Kidney epithelial cell (primary cell): ENCODE data around the gene TDP1. TPM values are rescaled to one million over a fixed set of nuclear protein-coding genes. Genes with fewer than 3 reads are reported as not detected.

Experiments
- DNase-seq: peaks from one replicate; pipeline ENCODE4 v3.0.0-alpha.2; 2010; ENCODE audit warnings: low read depth
- H3K27me3 ChIP-seq: 2 replicates; pipeline ENCODE4 v1.6.0; 2011; ENCODE audit warnings: low read length; ENCODE audit not compliant: control insufficient read depth, insufficient read depth
- H3K36me3 ChIP-seq: 2 replicates; pipeline ENCODE4 v1.5.1; 2011; ENCODE audit warnings: low read length; ENCODE audit not compliant: control insufficient read depth, insufficient read depth
- H3K4me3 ChIP-seq: 2 replicates; pipeline ENCODE4 v1.5.1; 2011; ENCODE audit warnings: low read depth, mild to moderate bottlenecking, control low read depth, low read length
- CTCF ChIP-seq: IDR thresholded peaks from 2 replicates; pipeline ENCODE4 v1.5.1; 2011; ENCODE audit warnings: mild to moderate bottlenecking, moderate library complexity, low read length, control low read depth, inconsistent platforms; ENCODE audit not compliant: insufficient read depth, poor library complexity, severe bottlenecking
- total RNA-seq: library from RNA; depleted of rRNA; stranded (reverse); fragments of >200 nt; gene quantifications from 2 replicates; pipeline ENCODE4 v1.2.3, GENCODE V29; 2015

Gene TDP1
- 22.9 and 24.2 TPM in 2 replicates for total RNA-seq

DNA sequence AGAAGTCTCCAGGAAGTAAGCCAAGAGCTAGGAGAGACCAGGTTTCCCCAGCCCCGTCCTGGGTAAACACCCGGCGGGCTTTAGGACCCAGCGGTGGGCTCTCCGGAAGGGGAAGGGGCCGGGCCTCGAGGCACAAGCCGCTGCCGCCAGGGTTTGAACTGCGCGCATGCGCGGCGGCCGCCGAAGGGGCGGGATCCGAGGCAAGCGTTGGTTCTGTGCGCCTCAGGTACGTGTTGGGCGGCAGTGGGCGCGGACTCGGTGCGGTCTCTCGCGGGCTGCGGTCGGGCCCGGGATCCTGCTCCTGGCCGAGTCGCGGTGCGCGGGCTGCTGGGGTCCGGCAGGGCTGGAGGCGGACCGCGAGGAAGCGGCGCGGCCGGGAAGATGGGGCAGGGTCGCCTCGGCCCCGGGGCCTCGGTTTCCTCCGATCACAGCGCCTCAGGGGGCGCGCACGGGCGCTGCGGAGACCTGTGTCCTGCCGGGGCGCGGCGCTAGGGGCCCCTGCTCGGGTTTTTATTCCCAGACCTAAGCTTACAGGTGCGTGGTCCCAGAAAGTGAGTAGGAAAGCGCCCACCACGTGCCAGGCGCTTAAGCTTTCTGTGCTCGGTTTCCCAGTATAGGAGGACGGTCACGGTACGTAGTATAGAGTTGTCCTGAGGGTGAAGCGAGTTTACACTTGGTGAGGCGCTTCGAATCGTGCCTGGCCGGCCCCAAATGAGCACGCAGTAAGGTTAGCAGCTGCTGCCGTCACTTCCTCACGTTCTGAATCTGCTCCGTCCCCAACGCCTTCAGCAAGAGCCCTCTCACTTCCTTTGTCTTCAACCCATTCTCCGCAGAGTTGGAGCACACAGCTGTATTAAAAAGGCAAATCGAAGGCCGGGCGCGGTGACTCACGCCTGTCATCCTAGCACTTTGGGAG lies at the start of gene TDP1:
Gene TDP1 (plus strand): TSS at position 183 of the 916 bp plus-strand sequence. CDS start 7,188 bp downstream, outside the sequence.
- no peak for TF ChIP-seq CTCF
- H3K36me3 ChIP-seq, result no peaks in the 10 kb centered on the region
- peak within 1 kb of the TSS; percentile 67 for H3K4me3 ChIP-seq

GRCh38 chr14:89906000-89906399 lies 49.7 kb upstream of the TDP1 start:
- TF ChIP-seq CTCF, result no peak
- no peak for DNase-seq
- no peaks in the 10 kb centered on the region for H3K36me3 ChIP-seq
- no peaks in the 10 kb centered on the region for H3K27me3 ChIP-seq
- no peak overlapping the region for H3K4me3 ChIP-seq

More for the DNA sequence above, at the start of gene TDP1:
- peak; percentile 82 for DNase-seq
- no peaks in the 10 kb centered on the region for H3K27me3 ChIP-seq

DNA sequence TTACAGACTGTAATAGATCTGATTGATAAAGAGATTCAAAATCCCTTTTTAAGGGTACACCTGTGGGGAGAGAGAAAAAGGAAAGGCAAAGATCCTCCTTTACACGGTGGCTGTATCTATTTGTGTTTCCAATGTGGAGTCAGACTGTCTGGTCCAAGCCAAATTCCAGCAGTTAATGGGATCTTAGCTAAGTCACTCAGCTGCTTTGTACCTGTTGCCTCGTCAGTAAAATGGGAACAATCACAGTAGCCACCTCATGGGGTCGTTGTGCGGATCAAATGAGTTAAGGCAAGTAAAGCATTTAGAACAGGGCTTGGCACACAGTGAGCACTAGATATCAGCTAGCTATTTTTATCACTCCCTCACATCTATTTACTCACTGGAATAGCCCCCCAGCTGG lies 48.1 kb upstream of the TDP1 start:
- no peak for TF ChIP-seq CTCF
- Histone ChIP-seq H3K4me3 (no peak overlapping the region), H3K27me3 (no peaks in the 10 kb centered on the region), H3K36me3 (no peaks in the 10 kb centered on the region)
- DNase-seq, result no peak

DNA sequence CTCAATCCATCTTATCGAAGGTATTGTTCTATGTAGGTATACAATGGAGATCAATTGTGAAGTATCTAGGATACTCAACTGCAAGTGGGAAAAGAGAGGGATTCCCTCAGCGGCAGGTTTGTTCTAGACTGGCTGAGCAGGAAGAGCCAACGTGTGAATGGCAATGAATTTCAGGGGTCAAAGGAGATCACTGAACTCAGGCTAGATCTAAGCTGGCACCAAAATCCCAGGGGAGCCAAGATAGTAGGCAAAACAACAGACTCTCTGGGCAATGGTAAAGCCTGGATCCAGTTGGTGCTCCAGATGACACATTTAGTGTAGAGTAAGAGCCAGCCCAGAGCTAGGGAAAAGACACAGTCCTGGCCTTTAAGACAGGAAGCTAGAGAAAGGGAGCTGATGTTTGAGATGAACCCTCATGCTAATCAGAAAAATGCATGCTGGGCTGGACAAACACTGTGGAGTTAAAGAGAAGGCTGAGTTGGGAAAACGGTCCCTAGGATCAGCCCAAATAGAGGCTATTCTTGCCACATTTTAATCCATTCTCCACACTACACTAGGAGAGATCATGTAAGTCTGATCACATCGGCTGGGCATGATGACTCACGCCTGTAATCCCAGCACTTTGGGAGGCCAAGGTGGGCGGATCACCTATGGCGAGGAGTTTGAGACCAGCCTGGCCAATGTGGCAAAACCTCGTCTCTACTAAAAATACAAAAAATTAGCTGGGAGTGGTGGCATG lies 46.8 kb upstream of the TDP1 start:
- no peaks in the 10 kb centered on the region for H3K27me3 ChIP-seq
- no peak overlapping the region for H3K4me3 ChIP-seq
- no peak for TF ChIP-seq CTCF
- no peak for DNase-seq
- H3K36me3 ChIP-seq, result no peaks in the 10 kb centered on the region

DNA sequence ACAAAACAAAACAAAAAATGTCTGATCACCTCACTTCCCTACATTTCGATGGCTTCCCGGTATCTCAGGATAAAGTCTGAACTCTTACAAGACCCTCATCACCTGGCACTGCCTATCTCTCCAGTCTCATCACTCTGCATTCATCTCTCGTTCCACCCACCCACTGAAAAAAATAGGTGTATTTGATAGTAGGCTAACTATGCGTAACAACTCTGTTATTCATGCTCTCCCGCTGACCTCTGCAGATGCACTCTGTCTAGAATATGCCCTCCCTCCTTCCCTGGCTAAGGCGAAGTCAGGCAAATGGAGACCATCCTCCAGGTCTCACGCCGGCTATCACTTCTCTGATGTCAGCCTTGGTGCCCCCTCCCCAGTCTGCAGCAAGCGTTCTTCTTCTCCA lies 46.1 kb upstream of the TDP1 start:
- no peaks in the 10 kb centered on the region for H3K36me3 ChIP-seq
- H3K27me3 ChIP-seq, result no peaks in the 10 kb centered on the region
- no peak for DNase-seq
- TF ChIP-seq CTCF, result no peak
- H3K4me3 ChIP-seq, result no peak overlapping the region
